Cardiac fibroblast (primary cell): ENCODE results near the gene FPR2.

Experiments
- DNase-seq, 2 donors: peaks; one replicate each; pipeline versions ENCODE4 v3.0.0 to v3.0.0-alpha.2; 2010; ENCODE audit warnings: low read depth in 2 of 2
- H3K4me3 ChIP-seq, 2 donors: replicated peaks in 1 of 2; 1 replicate in 1 of 2; 2 replicates in 1 of 2; pipeline ENCODE4 v1.5.1; 2011; ENCODE audit warnings: low read depth in 2 of 2, low read length in 2 of 2, mild to moderate bottlenecking in 2 of 2, moderate library complexity in 1 of 2
- CTCF ChIP-seq: IDR thresholded peaks from one replicate; pipeline ENCODE4 v1.5.1; 2011; ENCODE audit warnings: low read depth, mild to moderate bottlenecking, low read length, inconsistent platforms

Gene FPR2

GRCh38 chr19:51796195-51796679 lies 35.3 kb downstream of the FPR2 start:
- no peak for TF ChIP-seq CTCF
- no peak for DNase-seq

GRCh38 chr19:51797480-51797879 lies 36.5 kb downstream of the FPR2 start:
- no peak for DNase-seq
- TF ChIP-seq CTCF = no peak
- no peak overlapping the region for H3K4me3 ChIP-seq

More at GRCh38 chr19:51796195-51796679, 35.3 kb downstream of the FPR2 start:
- no peak overlapping the region for H3K4me3 ChIP-seq

- no peak for TF ChIP-seq CTCF
- no peak overlapping the region for H3K4me3 ChIP-seq
- DNase-seq = no peak
These were observed 37.1 kb downstream of the FPR2 start for GRCh38 chr19:51798062-51798461.

GRCh38 chr19:51799034-51799773 lies 38.2 kb downstream of the FPR2 start:
- TF ChIP-seq CTCF = no peak
- peak overlapping the region in 1 of 2 donors; percentile 2 for H3K4me3 ChIP-seq
- peak; percentile 98 to 100 for DNase-seq

GRCh38 chr19:51799774-51800472 lies 38.9 kb downstream of the FPR2 start:
- H3K4me3 ChIP-seq = peak overlapping the region in 1 of 2 donors; percentile 2
- no peak for TF ChIP-seq CTCF
- no peak for DNase-seq

- TF ChIP-seq CTCF = no peak
These were observed 39.7 kb downstream of the FPR2 start for GRCh38 chr19:51800473-51801244.

More at GRCh38 chr19:51800473-51801244, 39.7 kb downstream of the FPR2 start:
- peak; percentile 75 to 99 for DNase-seq
- H3K4me3 ChIP-seq = no peak overlapping the region
